HEK293 (cell line): ENCODE results near the gene DOCK7.

Source experiments
- CTCF ChIP-seq: fragments of 450-650 bp; formaldehyde crosslinking; IDR thresholded peaks from 2 replicates; pipeline ENCODE4 v1.5.1; 2016; ENCODE audit warnings: missing biosample characterization, missing genetic modification characterization
- KLF8 ChIP-seq: fragments of 450-650 bp; formaldehyde crosslinking; IDR thresholded peaks from 2 replicates; pipeline ENCODE4 v1.5.1; 2016; ENCODE audit warnings: missing biosample characterization, missing genetic modification characterization
- ZBTB20 ChIP-seq: fragments of 450-650 bp; formaldehyde crosslinking; IDR thresholded peaks from 2 replicates; pipeline ENCODE4 v1.5.1; 2016; ENCODE audit warnings: missing biosample characterization, missing genetic modification characterization
- ZNF274 ChIP-seq, 2 experiments: fragments of 200-500 bp in 1 of 2; fragments of 450-650 bp in 1 of 2; sonication (Bioruptor generic) in 1 of 2; formaldehyde crosslinking in 1 of 2; IDR thresholded peaks; 2 replicates each; pipeline versions ENCODE4 v1.5.1 to v1.6.1; 2014 to 2016; ENCODE audit warnings: borderline replicate concordance in 1 of 2, inconsistent platforms in 1 of 2, low read length in 1 of 2, missing biosample characterization in 1 of 2, missing genetic modification characterization in 1 of 2
- ZSCAN23 ChIP-seq: fragments of 450-650 bp; formaldehyde crosslinking; IDR thresholded peaks from 2 replicates; pipeline ENCODE4 v1.5.1; 2016; ENCODE audit warnings: missing biosample characterization, missing genetic modification characterization
- ZSCAN30 ChIP-seq: fragments of 450-650 bp; IDR thresholded peaks from 2 replicates; pipeline ENCODE4 v1.5.1; 2018; ENCODE audit warnings: missing biosample characterization, mild to moderate bottlenecking, missing genetic modification characterization, moderate library complexity

GRCh38 chr1:62544570-62544969 is 143.6 kb downstream of the DOCK7 start:
- TF ChIP-seq CTCF (tag by site-specific recombination) (no peak), ZSCAN30 (tag by site-specific recombination) (no peak), ZSCAN23 (no peak), ZBTB20 (tag by site-specific recombination) (no peak), KLF8 (tag by site-specific recombination) (no peak), ZNF274 (IDR thresholded peaks at IDR 0.05; ENCODE audit: low read length) (no peak), ZNF274 (tag by site-specific recombination; IDR thresholded peaks at IDR 0.05; ENCODE audit: borderline replicate concordance) (no peak)
